ENCODE data around the gene CERK. TPM values are rescaled to one million over a fixed set of nuclear protein-coding genes. Genes with fewer than 3 reads are reported as not detected.

Gene CERK
- total and polyA plus RNA-seq, 2 of the 13 experiments (the other 11 are each of a cell fraction or from before 2014, with no cell fraction given), result 40.3 to 41.9 TPM

DNA sequence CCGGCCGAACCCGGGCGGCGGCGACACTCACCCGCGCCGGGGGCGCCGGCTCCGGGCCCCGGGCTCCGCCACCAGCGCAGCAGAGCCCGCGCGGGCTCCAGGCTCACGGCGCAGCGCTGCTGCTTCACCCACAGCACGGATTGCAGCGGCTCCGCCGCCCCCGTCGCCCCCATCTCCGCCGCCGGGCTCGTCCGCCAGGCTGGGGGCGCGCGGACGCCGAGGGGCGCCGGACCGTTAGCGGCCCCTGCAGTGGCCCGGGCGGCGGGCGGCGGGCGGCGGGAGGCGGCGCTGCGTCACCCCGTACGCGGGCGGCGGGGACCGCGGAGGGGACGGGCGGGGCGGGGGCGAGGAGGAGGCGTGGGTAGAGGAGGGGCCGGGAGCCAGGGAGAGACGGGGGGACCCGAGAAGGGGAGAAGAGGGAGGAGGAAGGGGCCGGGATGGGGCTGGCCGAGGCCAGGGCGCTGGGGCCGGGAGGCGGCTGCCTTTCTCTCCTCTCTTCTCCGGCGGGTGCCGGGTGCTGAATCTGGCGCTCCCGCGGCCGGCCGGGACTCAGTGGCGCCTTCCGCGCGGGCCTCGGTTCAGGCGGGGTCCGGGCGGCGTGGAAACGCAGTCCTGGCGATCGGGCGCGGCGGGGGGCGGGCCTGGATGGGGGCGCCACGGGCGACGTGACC is at the start of gene CERK (continued):
- TF ChIP-seq ZSCAN25 (CRISPR knock-in tag; IDR thresholded peaks at IDR 0.05) (peak; percentile 94), KDM5B (CRISPR knock-in tag; IDR thresholded peaks at IDR 0.05; ENCODE audit: borderline replicate concordance) (peak; percentile 25; the same call in 1 of the 2 replicates), MAFG (CRISPR knock-in tag; IDR thresholded peaks at IDR 0.05) (no peak), TMF1 (CRISPR knock-in tag; IDR thresholded peaks at IDR 0.05; ENCODE audit: low read depth) (peak; percentile 71; the same call in 1 of the 2 replicates), IRX3 (CRISPR knock-in tag; IDR thresholded peaks at IDR 0.05; ENCODE audit: borderline replicate concordance, low read depth) (0 out of 2 replicates have a peak, but pooled peaks have one; percentile 56), TAF1 (CRISPR knock-in tag; IDR thresholded peaks at IDR 0.05) (no peak), NFIC (IDR thresholded peaks at IDR 0.05; ENCODE audit: low read length) (no peak), PAF1 (CRISPR knock-in tag; IDR thresholded peaks at IDR 0.05) (no peak), TBX2 (CRISPR knock-in tag; IDR thresholded peaks at IDR 0.05; ENCODE audit: borderline replicate concordance) (peak; percentile 21; the same call in 1 of the 2 replicates), CC2D1A (CRISPR knock-in tag; IDR thresholded peaks at IDR 0.05) (no peak), HHEX (CRISPR knock-in tag; IDR thresholded peaks at IDR 0.05) (no peak), SKI (IDR thresholded peaks at IDR 0.05; ENCODE audit: partially characterized antibody) (peak; percentile 42), ZMAT3 (CRISPR knock-in tag; conservative IDR thresholded peaks at IDR 0.05) (0 out of 2 replicates have a peak, but pooled peaks have one; percentile 18), ZNF776 (CRISPR knock-in tag; IDR thresholded peaks at IDR 0.05) (no peak; the same call in 1 of the 2 replicates)
- TF ChIP-seq, protein P1, sequence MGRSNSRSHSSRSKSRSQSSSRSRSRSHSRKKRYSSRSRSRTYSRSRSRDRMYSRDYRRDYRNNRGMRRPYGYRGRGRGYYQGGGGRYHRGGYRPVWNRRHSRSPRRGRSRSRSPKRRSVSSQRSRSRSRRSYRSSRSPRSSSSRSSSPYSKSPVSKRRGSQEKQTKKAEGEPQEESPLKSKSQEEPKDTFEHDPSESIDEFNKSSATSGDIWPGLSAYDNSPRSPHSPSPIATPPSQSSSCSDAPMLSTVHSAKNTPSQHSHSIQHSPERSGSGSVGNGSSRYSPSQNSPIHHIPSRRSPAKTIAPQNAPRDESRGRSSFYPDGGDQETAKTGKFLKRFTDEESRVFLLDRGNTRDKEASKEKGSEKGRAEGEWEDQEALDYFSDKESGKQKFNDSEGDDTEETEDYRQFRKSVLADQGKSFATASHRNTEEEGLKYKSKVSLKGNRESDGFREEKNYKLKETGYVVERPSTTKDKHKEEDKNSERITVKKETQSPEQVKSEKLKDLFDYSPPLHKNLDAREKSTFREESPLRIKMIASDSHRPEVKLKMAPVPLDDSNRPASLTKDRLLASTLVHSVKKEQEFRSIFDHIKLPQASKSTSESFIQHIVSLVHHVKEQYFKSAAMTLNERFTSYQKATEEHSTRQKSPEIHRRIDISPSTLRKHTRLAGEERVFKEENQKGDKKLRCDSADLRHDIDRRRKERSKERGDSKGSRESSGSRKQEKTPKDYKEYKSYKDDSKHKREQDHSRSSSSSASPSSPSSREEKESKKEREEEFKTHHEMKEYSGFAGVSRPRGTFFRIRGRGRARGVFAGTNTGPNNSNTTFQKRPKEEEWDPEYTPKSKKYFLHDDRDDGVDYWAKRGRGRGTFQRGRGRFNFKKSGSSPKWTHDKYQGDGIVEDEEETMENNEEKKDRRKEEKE (IDR thresholded peaks at IDR 0.05), result no peak
- TF ChIP-seq, protein P2, sequence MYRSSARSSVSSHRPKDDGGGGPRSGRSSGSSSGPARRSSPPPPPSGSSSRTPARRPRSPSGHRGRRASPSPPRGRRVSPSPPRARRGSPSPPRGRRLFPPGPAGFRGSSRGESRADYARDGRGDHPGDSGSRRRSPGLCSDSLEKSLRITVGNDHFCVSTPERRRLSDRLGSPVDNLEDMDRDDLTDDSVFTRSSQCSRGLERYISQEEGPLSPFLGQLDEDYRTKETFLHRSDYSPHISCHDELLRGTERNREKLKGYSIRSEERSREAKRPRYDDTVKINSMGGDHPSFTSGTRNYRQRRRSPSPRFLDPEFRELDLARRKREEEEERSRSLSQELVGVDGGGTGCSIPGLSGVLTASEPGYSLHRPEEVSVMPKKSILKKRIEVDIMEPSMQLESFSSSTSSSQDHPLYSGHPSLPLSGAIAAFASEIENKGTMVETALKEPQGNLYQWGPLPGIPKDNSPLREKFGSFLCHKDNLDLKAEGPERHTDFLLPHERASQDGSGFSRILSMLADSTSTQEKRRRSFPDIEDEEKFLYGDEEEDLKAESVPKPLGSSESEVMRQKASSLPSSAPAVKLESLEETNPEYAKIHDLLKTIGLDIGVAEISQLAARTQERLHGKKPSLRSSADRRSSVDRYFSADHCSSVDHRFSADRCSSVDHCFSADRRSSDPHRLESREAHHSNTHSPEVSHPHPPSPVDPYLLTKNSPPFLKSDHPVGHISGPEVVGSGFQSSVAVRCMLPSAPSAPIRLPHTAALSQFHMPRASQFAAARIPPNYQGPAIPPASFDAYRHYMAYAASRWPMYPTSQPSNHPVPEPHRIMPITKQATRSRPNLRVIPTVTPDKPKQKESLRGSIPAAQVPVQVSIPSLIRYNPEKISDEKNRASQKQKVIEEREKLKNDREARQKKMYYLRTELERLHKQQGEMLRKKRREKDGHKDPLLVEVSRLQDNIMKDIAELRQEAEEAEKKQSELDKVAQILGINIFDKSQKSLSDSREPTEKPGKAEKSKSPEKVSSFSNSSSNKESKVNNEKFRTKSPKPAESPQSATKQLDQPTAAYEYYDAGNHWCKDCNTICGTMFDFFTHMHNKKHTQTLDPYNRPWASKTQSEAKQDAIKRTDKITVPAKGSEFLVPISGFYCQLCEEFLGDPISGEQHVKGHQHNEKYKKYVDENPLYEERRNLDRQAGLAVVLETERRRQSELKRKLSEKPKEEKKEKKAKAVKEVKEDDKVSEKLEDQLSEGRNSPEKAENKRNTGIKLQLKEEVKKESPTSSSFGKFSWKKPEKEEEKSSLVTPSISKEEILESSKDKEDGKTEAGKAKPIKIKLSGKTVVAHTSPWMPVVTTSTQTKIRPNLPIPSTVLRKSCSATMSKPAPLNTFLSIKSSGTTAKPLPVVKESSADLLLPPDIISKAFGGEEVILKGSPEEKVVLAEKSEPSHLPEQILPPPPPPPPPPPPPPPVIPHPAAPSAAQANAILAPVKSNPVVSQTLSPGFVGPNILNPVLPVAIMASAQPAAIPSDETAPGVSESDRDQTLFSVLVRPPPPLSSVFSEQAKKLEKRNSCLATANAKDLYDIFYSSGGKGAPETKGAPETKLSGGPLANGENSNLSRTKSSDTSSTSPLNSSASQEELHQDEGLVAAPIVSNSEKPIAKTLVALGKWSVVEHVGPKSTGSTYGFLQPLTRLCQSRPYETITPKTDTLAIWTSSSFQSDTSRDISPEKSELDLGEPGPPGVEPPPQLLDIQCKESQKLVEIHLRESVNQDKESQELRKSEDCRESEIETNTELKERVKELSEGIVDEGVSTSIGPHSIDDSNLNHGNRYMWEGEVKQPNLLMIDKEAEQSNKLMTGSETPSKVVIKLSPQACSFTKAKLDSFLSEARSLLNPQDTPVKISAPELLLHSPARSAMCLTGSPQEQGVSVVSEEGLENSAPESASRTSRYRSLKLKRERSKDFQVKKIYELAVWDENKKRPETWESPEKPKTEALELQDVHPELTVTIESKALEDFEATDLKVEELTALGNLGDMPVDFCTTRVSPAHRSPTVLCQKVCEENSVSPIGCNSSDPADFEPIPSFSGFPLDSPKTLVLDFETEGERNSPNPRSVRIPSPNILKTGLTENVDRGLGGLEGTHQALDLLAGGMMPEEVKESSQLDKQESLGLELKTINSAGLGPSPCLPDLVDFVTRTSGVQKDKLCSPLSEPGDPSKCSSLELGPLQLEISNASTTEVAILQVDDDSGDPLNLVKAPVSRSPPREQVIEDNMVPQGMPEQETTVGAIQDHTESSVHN (CRISPR knock-in tag; IDR thresholded peaks at IDR 0.05), result no peak

Data from HepG2 (cell line).